Upper lobe of left lung (tissue), 6 donors: ENCODE measurements around the gene HIBADH. TPM values are rescaled to one million over a fixed set of nuclear protein-coding genes. Genes with fewer than 3 reads are reported as not detected.

ENCODE experiments used
- ATAC-seq, 2 donors: fragments of 200-7000 bp; cut with Tn5 transposase; one replicate each; pipeline ENCODE4 v1.9.1; 2022; ENCODE audit warnings: mild to moderate bottlenecking in 2 of 2, moderate library complexity in 2 of 2; ENCODE audit not compliant: low FRiP score in 2 of 2
- DNase-seq, 2 donors: peaks; one replicate each; pipeline ENCODE4 v3.0.0-alpha.2; 2019 to 2020
- H3K27ac ChIP-seq, 4 donors: fragments of 200-600 bp; sonication (generic); one replicate each; pipeline ENCODE4 v1.5.1; 2016 to 2019
- H3K27me3 ChIP-seq, 4 donors: fragments of 200-600 bp; sonication (generic); one replicate each; pipeline ENCODE4 v1.5.1; 2017 to 2019
- H3K36me3 ChIP-seq, 4 donors: fragments of 200-600 bp; sonication (generic); one replicate each; pipeline ENCODE4 v1.5.1; 2016 to 2019
- H3K4me1 ChIP-seq, 4 donors: fragments of 200-600 bp; sonication (generic); one replicate each; pipeline ENCODE4 v1.5.1; 2018 to 2019
- H3K4me3 ChIP-seq, 4 donors: fragments of 200-600 bp; sonication (generic); one replicate each; pipeline ENCODE4 v1.5.1; 2017 to 2019; ENCODE audit warnings: mild to moderate bottlenecking in 2 of 4, moderate library complexity in 1 of 4
- H3K9me3 ChIP-seq, 4 donors: fragments of 200-600 bp; sonication (generic); one replicate each; pipeline ENCODE4 v1.5.1; 2018 to 2019
- EP300 ChIP-seq, 4 donors: sonication (generic); formaldehyde crosslinking; IDR thresholded peaks; one replicate each; pipeline ENCODE4 v1.5.1; 2017; ENCODE audit warnings: antibody characterized with exemption in 4 of 4, control low read depth in 2 of 4
- POLR2A ChIP-seq, 4 donors: fragments of 450-650 bp; IDR thresholded peaks; one replicate each; pipeline ENCODE4 v1.5.1; 2016 to 2017; ENCODE audit warnings: antibody characterized with exemption in 4 of 4, mild to moderate bottlenecking in 2 of 4
- POLR2AphosphoS5 ChIP-seq, 2 donors: sonication (generic); formaldehyde crosslinking; IDR thresholded peaks; one replicate each; pipeline ENCODE4 v1.5.1; 2017; ENCODE audit warnings: antibody characterized with exemption in 2 of 2
- WGBS, 2 donors: methylation state at CpG; one replicate each; pipeline ENCODE4 v1.1.5; 2017 to 2018; 5-methylcytosine and 5-hydroxymethylcytosine counted together
- total RNA-seq, 6 donors: library from RNA; depleted of rRNA in 4 of 6; stranded (reverse); fragments of >200 nt in 4 of 6; gene quantifications; one replicate each; pipeline versions ENCODE4 v1.1.0 to v1.2.1, GENCODE V29; 2016 to 2021
- TF ChIP-seq, protein P1 (sequence below), 6 experiments: fragments of 450-650 bp in 4 of 6; fragments of 200-600 bp in 2 of 6; sonication (generic) in 2 of 6; IDR thresholded peaks; one replicate each; pipeline ENCODE4 v1.5.1; 2016 to 2019; ENCODE audit warnings: antibody characterized with exemption in 6 of 6
- donor health status: DM: no; HTN: no; CAD: no; lungs with moderate emphysema.
- donor health status: DM: no; HTN: yes; CAD: no; lungs with severe emphysema.

The HIBADH gene
- total RNA-seq, 6 donors from 2014 or later, result 7.4 to 26.1 (median 21.8) TPM

DNA sequence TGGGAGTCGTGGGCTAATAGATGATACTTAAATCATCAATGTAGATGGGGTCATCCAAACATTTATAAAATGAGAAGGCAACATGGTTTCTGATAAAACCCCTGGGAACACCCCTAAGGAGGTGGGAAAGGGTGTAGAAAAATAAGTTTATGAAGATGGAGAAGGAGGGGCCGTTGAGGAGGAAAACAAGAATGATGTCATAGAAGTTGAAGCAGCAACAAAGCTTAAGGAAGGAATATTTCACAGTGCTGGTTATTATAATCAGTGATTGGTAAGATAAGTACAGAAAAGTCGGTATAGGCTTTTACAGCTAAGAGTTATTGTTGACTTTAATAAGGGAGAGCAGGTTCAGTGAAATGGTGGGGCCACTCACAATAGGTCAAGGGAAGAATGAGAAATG, 9.0 kb upstream of the HIBADH start:
- H3K27me3 ChIP-seq, result no peaks in the 10 kb centered on the region
- DNase-seq, result no peak
- no peaks in the 10 kb centered on the region for H3K4me1 ChIP-seq
- ATAC-seq, result no peak
- no peak overlapping the region for H3K27ac ChIP-seq
- WGBS, 2 donors, result 68 to 71% methylated on average over 3 of the region's 3 CpGs
- no peak for TF ChIP-seq POLR2A (IDR thresholded peaks at IDR 0.05)
- TF ChIP-seq POLR2AphosphoS5 (IDR thresholded peaks at IDR 0.05), result no peak
- TF ChIP-seq EP300 (IDR thresholded peaks at IDR 0.05), result no peak
- H3K36me3 ChIP-seq, result no peaks in the 10 kb centered on the region
- H3K9me3 ChIP-seq, result no peaks in the 10 kb centered on the region
- no peak overlapping the region for H3K4me3 ChIP-seq

DNA sequence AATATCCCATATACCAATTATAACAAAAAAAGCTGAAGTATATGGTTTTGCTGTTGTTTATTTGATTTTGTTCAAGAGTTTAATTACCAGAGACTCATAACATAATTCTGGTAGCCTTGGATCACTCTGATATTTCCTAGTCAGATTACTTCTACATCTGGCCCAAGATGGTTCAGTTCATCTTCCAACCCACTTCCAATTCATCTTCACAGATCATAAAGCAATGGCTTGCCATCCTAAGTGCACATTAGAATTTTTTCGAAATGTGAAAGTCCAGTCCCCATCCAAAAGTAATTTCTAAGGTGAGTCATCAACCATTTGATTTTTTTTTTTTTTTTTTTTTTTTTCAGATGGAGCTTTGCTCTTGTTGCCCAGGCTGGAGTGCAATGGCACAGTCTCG, 8.0 kb upstream of the HIBADH start:
- Histone ChIP-seq H3K36me3 (no peaks in the 10 kb centered on the region), H3K4me1 (no peaks in the 10 kb centered on the region), H3K27me3 (no peaks in the 10 kb centered on the region), H3K27ac (no peak overlapping the region), H3K4me3 (no peak overlapping the region), H3K9me3 (no peaks in the 10 kb centered on the region)
- WGBS, 2 donors, result 84 to 89% methylated on average over 2 of the region's 2 CpGs
- DNase-seq, result no peak
- TF ChIP-seq POLR2AphosphoS5 (IDR thresholded peaks at IDR 0.05) (no peak), POLR2A (IDR thresholded peaks at IDR 0.05) (no peak), EP300 (IDR thresholded peaks at IDR 0.05) (no peak)
- TF ChIP-seq, protein P1, sequence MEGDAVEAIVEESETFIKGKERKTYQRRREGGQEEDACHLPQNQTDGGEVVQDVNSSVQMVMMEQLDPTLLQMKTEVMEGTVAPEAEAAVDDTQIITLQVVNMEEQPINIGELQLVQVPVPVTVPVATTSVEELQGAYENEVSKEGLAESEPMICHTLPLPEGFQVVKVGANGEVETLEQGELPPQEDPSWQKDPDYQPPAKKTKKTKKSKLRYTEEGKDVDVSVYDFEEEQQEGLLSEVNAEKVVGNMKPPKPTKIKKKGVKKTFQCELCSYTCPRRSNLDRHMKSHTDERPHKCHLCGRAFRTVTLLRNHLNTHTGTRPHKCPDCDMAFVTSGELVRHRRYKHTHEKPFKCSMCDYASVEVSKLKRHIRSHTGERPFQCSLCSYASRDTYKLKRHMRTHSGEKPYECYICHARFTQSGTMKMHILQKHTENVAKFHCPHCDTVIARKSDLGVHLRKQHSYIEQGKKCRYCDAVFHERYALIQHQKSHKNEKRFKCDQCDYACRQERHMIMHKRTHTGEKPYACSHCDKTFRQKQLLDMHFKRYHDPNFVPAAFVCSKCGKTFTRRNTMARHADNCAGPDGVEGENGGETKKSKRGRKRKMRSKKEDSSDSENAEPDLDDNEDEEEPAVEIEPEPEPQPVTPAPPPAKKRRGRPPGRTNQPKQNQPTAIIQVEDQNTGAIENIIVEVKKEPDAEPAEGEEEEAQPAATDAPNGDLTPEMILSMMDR (IDR thresholded peaks at IDR 0.05), result no peak
- no peak for ATAC-seq

DNA sequence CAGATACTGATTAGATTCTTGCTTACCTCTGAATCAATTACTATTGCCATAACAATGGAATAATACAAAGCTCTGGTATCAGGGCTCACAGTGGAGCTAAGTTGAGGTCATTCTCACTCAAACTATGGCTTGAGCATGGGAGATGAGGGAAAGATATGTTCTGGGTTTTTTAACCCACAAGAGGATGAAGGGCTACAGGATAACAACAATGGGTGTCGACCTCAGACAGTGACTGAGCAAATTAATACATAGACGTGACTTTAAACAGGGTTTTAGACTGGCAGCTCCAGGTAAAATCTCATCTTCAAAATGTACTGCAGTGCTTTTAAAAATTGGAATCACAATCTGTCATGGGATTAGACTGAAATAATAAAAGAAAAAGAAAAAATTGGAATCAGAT, 7.5 kb upstream of the HIBADH start:
- Histone ChIP-seq H3K27me3 (no peaks in the 10 kb centered on the region), H3K4me3 (no peak overlapping the region), H3K27ac (no peak overlapping the region), H3K36me3 (no peaks in the 10 kb centered on the region), H3K9me3 (no peaks in the 10 kb centered on the region), H3K4me1 (no peaks in the 10 kb centered on the region)
- TF ChIP-seq, protein P1 (IDR thresholded peaks at IDR 0.05), result no peak
- TF ChIP-seq EP300 (IDR thresholded peaks at IDR 0.05) (no peak), POLR2AphosphoS5 (IDR thresholded peaks at IDR 0.05) (no peak), POLR2A (IDR thresholded peaks at IDR 0.05) (no peak)
- ATAC-seq, result no peak
- 84 to 89% methylated on average over 2 of the region's 2 CpGs for WGBS, 2 donors
- no peak for DNase-seq

DNA sequence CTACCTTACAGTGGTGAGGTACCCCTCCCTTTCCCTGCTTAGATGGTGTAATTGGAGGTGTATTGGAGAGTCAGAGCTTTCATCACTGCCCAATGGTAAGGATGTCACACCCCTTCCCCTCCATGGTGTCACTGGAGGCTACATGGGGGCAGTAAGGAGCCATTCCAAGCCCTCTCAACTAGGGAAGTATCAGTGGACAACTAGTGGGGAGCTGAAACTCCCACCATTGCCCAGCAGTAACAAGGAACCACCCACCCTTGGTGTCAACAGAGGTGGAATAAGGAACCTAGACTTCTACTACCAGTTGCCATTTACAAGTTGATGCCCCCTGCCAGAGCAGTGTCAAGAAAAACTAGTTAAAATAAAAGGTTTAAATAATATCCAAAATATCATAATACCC, 2.8 kb upstream of the HIBADH start:
- Histone ChIP-seq H3K9me3 (no peaks in the 10 kb centered on the region), H3K36me3 (no peaks in the 10 kb centered on the region), H3K27ac (no peak overlapping the region), H3K27me3 (no peaks in the 10 kb centered on the region), H3K4me3 (no peak overlapping the region), H3K4me1 (peaks cover 5 to 11% (median 8%) of the 10 kb centered on the region in 4 donors)
- DNase-seq (no peak), ATAC-seq (no peak)
- TF ChIP-seq, protein P1 (IDR thresholded peaks at IDR 0.05), result no peak
- TF ChIP-seq POLR2A (IDR thresholded peaks at IDR 0.05), result no peak
- TF ChIP-seq POLR2AphosphoS5 (IDR thresholded peaks at IDR 0.05), result no peak
- no peak for TF ChIP-seq EP300 (IDR thresholded peaks at IDR 0.05)

DNA sequence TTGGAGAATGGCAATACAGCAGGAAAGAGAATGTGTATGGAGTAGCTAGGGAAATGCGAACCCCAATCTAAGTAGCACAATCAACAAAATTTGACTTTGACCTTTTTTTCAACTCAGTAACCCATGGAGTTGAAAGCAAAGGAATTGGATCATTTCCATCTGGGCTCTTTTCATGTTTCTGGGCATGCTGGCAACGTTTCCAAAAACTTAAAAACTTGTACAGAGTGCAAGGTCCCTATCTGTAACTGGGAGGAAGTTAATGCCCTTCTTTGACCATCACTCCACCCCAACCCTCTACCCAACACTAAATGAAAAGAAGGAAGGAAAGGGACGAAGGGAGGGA, 1.3 kb upstream of the HIBADH start:
- TF ChIP-seq, protein P1 (IDR thresholded peaks at IDR 0.05), result no peak
- TF ChIP-seq POLR2A (IDR thresholded peaks at IDR 0.05) (no peak), EP300 (IDR thresholded peaks at IDR 0.05) (no peak), POLR2AphosphoS5 (IDR thresholded peaks at IDR 0.05) (no peak)
- Histone ChIP-seq H3K4me1 (peaks cover 5 to 11% (median 8%) of the 10 kb centered on the region in 4 donors), H3K9me3 (no peaks in the 10 kb centered on the region), H3K36me3 (no peaks in the 10 kb centered on the region), H3K27me3 (no peaks in the 10 kb centered on the region), H3K27ac (peak overlapping the region in 1 of 4 donors; percentile 47), H3K4me3 (no peak overlapping the region)
- DNase-seq (no peak), ATAC-seq (no peak)
- 59 to 75% methylated on average over 3 of the region's 3 CpGs for WGBS, 2 donors
